Left kidney (tissue), 2 donors: Measurements from ENCODE around the gene PPHLN1. TPM values are rescaled to one million over a fixed set of nuclear protein-coding genes. Genes with fewer than 3 reads are reported as not detected.

Experiments
- DNase-seq: peaks from one replicate; pipeline ENCODE4 v3.0.0-alpha.2; 2013
- polyA plus RNA-seq: library from polyadenylated mRNA; unstranded; fragments of 120-200 nt; gene quantifications from one replicate; pipeline ENCODE4 v1.2.1, GENCODE V29; 2013; ENCODE audit not compliant: insufficient read length

Gene PPHLN1
- polyA plus RNA-seq, 1 donor = 79.3 TPM

DNA sequence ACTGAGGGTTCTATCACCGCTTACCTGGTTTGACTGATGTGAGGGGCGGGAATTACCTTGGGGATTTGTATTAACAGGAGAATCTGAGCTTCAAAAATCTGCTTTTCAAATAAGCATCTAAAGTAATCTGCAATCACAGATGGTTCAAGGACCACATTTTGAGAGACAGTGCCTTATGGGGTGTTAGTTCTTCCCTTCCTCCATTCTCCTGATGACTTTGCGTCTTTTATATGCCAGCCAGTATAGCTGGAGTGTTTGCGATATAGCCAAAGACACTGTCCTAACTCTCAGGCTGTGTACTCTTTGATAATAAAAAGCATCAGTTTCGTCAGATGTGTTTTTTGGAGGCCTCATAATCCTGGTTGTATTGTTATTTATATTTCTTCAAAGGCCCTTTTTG, 39.5 kb downstream of the PPHLN1 start:
- DNase-seq = no peak

DNA sequence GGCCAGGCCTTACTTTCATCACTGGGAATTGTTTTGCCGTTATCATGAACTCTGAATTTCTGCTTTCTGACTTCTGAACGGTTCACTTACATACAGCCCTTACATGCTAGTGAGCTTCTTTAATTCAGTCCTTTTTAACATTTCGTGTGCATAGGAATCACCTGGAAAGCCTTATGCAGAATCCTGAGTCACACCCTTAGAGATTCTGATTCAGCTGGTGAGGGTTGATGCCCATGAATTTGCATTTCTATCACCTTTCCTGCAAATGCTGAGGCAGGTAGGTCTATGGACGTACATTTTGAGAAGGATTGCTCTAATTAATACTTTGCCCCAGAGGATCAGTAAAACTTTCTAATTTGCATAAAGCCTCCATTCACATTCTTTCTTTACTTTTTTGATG, 44.0 kb downstream of the PPHLN1 start:
- DNase-seq = no peak

DNA sequence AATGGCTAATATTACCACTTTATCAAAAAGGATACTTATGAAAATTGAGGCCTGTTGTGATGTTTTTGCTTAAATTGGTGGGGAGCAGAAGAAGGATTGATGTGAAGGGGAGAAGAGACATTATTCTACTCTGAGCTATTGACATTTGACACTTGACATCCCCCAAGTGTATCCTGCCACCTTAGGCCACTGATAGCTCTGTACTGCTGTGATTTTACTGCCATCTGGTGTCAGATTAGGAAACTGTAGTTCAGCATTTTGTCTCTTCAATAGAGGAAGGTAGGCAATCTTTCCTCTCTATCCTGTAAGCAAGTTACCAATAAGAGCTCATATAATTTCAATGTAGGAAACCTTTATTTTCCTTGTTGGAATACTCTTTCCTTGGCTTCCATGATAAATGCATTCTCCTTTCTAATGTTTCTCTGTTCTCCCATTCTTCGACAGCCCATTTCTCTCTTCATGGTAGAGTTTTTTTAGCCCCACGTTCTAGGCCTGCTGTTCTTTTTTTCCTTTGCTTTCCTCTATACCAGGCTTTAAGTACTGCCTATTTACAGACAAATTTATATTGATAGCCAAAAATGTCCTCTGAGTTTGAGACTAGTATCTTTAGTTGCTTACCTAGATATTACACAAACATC, 46.3 kb downstream of the PPHLN1 start:
- DNase-seq = peak; percentile 34

DNA sequence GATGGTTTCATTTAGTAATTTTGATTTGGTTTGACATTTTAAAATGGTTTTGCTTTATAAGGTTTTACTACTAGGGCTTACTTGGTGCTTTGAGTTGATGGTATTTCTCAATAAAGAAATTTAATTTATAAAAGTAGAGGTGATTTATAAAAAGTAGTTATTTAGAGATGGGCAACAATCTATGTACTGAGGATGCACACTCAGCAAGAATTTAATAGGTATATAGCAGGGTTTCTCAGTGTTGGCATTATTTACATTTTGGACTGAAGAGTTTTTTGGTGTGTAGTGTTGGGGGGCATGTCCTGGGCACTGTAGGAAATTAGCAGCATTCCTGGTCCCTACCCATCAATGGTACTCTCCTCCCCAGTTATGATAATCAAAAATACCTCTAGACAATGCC, 47.7 kb downstream of the PPHLN1 start:
- no peak for DNase-seq

DNA sequence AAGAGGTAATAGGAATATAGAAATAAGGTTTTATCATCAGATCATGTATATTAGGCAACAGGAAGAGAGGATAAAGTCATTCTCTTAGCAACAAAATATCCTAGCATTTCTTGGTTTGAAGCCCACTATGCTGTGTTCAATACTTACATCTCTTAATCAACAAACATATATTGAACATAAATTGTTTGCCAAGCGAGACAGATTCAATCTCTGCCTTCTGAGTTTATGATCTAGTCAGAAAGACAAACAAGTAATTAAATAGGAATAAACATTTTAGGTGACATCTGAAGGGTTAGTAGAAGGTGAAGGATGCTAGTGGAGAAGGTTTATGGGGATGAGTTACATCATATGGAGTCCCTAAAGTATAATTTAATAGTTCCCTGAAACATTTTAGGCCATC, 54.8 kb downstream of the PPHLN1 start:
- no peak for DNase-seq

DNA sequence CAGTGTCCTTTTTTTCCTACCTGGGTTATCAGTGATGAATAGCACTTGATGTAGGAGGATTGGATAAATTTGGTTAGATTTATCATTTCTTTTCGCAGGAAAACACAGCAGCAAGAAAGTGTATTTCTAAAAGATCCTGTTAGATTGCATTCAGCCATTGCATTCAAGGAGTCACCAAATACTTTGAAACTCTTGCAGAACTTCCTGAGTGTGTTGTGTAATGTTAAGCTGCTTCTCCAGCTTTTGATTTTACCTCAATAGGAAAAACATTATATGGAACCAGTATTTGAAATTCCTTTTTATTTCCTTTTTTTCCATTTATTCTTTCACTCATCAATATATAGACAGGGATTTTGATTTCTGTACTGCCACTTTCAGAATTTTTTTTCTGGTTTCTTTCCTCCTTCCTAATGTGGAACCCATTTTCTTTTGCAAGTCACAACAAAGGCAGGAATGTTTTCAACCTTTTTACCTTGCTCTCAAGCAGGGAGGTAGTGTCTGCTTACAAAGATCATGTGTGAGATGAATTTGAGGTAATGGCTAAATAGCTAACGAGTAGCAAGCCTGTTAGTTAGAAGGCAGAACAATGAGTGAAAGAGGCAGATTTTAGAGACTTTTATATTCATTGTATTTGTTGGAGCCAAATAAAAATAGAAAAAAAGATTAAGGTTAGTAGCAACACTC, 56.2 kb downstream of the PPHLN1 start:
- DNase-seq = no peak

DNA sequence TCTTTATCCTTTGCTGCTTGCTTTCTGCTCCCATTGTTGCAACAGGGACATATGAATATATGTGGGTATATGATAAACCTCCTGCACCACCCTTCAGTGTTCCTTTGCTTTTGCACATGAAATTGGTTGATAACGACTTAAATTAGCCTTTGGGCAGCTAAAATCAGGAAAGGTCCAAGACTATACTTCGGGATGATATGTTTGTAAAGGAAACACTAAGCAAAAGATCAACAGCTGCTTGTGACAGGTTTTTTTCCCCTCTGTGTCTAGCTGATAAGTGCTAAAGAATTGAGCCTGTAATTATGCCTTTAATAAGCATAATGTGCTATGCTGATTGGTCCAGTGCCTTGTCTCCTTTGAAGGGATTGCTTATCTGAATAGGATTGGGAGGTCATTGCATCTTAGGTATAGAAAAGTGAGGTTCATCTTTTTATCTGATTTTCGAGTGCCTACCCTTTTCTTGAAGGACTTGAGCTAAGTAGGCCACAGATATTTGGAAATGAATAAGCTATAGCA, 59.4 kb downstream of the PPHLN1 start:
- DNase-seq = no peak

DNA sequence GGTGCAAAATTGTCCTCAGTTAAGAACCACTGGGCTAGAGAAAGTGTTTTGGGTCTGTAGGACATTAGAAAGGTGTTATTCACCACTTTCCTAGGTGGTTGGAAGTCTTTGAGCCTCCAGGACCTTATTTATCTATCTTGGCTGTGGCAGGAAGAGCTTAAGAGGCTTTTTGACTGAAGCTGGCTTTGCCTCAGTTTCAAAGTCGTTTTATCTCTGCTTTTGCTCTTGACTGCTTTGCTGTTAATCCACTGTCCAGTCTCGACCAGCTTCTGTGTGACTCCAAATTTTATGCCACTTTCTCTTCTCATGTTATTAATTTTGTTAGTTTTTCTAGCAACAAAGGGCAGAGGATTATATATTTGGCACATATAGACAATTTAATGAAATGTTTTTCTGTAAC, 60.3 kb downstream of the PPHLN1 start:
- DNase-seq = no peak

DNA sequence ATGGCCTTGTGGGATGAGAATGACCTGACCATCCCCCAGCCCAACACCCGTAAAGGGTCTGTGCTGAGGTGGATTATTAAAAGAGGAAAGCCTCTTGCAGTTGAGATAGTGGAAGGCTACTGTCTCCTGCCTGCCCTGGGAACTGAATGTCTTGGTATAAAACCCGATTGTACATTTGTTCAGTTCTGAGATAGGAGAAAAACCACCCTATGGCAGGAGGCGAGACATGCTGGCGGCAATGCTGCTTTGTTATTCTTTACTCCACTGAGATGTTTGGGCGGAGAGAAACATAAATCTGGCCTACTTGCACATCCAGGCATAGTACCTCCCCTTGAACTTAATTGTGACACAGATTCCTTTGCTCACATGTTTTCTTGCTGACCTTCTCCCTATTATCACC, 62.1 kb downstream of the PPHLN1 start:
- DNase-seq = peak; percentile 28

DNA sequence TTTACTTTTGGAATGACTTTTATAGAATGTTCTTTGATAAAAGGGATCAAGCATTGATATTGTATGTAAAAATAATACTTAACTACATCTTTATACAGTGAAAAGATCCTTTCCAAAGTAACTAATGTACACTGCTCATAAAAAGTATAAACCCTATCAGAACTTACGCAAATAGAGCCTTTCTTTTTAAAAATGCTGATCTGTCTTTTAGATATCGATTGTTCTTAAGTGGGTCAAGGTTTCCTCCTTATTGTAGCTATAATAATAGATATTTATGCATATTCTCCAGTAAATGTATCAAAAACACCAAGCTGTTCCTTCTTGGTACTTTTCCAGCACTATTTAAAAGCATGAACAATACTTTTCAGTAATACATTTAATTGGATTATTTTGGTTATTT, 68.5 kb downstream of the PPHLN1 start:
- DNase-seq = no peak

DNA sequence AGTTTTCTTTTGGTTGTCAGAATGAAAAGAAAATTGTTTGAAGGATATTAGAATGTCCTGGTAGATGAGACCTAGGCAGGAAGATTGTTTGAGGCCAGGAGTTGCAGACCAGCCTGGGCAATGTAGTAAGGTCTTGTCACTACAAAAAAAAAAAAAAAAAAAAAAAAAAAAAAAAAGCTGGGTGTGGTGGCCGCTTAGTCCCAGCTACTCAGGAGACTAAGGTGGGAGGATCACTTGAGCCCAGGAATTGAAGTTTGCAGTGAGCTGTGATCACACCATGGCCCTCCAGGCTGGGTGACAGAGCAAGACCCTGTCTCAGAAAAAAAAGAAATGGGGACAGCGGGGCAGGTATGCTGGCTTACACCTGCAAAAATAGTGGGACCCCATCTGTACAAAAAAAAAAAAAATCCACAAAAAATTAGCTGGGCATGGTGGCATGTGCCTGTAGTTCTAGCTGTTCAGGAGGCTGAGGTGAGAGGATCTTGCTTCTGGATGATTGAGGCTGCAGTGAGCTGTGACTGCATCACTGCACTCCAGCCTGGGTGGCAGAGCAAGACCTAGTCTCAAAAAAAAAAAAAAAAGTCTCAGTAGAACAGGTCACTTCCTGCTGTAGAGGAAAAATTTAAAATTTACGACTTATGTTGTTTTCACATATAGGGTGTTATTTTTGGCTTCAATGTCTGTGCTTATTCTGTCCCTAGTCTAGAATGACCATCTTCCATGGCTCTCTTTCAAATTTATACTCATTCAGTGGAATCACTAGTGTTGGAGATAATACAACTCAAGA, 70.7 kb downstream of the PPHLN1 start:
- DNase-seq = no peak

DNA sequence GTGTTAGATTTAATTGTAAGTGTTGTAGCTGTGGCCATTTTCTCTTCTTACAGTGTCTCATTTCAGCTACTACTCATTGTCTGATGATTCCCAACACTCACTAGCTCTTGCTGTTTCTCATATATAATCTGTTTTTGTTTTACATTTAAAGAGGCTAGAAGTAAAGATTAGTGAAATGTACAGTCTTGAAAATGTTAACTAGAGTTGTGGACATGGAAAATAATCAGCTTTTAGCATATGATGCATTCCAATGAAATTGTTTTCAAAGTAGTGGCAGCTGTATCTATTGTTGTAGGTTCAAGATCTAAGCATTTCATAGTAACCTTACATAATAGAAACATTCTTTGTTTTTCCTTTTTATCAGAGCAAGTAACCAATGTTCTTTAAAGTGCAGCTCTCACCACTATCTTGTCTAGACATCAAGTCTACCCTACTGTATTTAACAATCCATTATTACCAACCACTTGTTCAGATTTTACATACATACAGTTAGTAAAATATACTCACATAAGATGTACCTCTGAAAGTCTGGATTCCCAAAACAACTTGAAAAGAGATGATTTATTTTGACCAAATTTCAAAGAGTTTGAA, 76.9 kb downstream of the PPHLN1 start:
- no peak for DNase-seq

DNA sequence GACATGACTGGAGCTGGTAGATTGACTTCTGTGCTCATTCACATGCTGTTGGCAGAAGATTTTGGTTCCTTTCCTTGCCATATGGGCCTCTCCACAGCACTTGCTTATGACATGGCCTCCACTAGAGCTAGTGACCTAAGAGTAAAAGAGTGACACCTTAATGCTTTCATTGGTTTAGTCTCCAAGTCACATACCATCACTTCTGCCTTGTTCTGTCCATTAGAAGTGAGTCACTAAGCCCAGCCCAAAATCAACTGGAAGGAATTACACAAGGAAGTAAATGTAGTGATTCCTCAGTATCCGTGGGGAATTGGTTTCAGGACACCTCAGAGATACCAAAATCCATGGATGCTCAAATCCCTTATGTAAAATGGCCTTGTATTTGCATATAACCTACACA, 81.3 kb downstream of the PPHLN1 start:
- no peak for DNase-seq

DNA sequence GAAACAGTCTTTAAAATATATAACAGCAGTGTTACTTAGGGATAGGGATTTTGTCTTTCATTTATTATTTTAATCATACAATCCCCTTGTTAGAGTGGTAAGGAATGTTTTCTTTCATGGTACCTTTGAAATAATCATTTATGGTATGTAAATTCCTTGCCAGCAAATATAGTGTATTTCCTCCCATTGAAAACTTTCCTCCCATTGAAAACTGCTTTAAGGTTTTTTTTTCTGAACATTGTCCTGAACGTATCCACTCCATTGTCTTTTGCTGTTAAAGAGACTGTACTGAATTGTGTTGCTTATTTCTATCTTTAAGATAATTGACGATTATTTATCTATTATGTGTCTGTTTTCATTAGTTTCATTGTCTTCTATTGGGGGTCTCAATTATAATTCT, 83.5 kb downstream of the PPHLN1 start:
- no peak for DNase-seq

DNA sequence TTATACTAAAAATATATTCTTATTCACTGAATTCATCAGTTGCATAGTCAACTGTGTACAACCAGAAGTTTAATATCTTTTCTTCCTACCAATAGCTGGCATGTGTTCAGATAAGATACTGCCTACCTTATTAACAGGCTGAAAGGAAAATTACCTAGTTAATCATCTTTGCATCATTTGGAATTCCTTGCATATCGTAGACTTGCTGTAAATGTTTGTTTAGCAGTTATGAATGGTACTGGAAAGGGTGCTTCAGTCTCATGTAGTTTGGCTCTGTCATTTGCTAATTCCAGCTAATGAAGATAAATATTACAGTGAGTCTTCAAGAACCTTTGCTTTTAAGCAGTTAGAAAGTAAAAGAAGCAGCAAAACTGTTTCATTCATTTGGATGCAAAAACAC, 84.4 kb downstream of the PPHLN1 start:
- DNase-seq = peak; percentile 17

DNA sequence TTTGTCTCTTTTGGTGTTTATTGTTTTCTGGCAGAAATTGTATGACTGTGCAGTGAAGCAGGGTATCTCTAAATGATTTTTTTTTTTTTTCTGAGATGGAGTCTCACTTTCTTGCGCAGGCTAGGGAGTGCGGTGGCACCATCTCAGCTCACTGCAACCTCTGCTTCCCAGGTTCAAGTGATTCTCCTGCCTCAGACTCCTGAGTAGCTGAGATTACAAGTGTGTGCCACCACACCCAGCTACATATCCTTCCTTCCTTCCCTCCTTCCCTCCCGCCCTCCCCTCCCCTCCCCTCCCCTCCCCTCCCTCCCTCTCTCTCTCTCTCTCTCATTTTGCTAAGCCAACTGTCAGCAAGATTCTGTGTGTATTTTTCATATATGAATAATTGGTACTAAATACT, 94.4 kb downstream of the PPHLN1 start:
- DNase-seq = no peak

DNA sequence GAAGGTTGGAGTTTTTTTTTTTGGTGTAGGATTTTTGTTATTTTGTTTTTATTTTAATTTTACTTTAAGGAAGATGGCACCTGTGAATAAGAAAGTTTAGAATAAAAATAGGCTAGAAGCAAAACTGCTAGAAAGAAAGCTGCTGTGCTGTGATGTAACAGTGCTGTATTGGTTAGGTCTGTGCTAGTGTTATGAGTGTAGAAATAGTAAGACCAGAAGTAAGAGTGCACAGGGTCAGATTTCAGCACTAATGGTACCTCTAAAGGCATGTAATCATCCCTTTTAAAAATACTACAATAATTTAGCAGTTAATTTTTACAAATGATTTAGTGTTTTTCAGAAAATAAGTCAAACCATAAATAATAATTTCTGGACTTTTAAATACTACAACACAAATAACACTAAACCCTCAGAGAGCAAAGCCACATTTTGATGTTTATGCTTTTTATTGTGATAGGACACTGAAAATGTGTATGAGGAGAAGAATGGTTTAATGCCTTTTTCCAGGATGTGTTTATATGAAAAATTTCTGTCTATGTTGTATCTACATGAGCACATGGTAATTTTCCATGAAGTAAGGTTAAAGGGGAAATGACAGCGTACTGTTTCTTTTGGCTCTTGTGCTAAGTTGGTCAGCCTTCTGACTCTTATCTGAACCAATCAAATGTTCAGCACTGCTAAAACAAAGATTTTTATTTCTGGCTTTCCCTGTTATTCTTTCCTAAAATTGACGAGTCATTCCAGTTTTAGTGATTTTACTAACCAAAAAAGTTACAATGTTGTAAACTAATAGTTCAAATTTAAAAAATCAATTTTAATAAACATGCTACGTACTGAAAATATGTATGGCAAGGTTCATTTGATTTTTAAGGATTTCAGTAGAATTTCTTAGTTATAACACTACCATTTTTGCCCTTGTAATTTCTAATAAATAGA, 96.1 kb downstream of the PPHLN1 start:
- DNase-seq = peak; percentile 46

DNA sequence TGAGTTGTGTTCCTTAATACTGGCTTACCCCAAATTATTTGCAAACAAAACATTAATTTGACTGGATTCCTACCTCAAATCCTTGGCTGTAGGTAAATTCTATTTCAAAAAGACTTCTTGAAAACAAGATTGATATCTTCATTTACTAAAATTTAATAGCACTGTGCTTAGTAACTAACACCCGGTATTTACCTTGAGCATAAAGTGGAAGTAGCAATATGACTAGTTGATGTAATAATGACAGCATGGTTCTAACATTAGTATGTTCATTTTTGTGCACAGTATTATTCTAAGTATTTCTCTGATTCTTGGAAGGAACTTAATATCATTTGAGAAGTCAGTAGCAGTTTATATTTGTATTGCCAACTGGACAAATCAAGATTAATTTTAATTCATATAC, 96.8 kb downstream of the PPHLN1 start:
- no peak for DNase-seq

DNA sequence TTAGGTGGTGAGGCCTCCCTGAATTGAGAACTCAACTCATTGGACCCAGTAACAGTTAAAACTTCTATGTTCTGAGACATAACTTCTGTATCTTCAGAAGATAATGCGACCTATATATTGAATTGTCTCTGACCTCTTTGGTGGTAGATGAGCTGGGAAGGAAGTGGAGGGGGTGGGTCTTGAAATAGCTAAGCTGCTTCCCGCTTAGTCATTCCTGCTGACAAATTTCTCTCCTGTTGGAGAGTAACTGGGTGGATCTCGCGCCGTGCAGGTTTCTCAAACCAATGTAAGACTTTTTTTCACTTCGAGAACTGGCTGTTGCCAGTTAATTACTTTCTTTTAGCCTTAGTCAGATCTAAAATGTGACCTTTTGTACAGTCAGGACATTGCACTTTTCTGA, 100.8 kb downstream of the PPHLN1 start:
- DNase-seq = no peak

DNA sequence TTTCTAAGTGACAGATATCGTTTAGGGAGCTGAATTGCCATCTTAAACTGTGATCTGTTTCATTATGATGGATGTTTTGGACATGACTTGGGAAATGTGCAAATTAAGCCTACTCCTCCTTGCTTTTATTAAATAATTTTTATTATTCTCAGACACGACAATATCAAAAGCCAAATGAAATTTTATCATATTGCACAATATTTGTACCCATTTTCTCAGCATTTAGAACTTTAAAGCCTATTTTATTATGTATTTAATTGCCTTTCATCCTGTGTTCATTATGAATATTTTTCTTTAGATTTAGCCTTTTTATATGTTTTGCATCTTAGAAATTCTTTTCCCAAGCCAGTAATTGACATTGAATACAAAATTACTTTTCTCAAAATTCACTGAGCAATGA, 102.9 kb downstream of the PPHLN1 start:
- DNase-seq = no peak

DNA sequence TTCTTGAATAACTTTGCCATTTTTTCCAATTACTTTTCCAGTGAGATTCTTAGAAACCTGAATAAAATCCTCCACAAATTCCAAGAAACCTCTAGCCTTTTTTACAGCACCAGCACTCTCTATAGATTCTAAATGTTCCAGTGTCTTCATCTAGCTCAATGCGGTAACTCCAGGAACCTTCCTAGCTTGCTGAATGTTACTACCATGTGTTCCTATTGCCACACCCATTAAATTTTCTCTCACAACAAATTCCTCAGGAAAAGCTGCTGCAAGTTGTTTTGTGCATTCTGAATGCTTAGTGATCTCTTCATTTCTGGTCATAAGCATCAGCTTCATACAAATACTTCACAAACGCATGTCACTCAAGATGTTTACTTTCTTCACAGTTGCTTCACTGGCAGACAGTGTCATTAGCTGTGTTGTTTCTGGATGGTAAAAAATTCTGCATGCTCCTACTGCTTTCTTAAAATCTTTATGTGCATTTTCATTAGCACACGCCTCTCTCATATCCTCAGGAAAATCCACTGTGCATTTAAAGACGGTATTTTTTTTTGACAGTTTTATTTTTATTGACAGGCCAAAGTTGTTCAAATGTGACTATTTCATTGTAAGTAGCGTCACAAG, 106.7 kb downstream of the PPHLN1 start:
- no peak for DNase-seq
